ENCODE data around the gene DEK. TPM values are rescaled to one million over a fixed set of nuclear protein-coding genes. Genes with fewer than 3 reads are reported as not detected.
A peak's percentile ranks its signal among the peaks of the same experiment; 100 is the strongest.

DEK gene
- total and polyA plus RNA-seq, 2 of the 13 experiments (the other 11 are each of a cell fraction or from before 2014, with no cell fraction given), result 53.2 to 276 TPM

GRCh38 chr6:18259675-18260447 is 4.5 kb downstream of the DEK start:
- 94% methylated on average over 4 of the region's 4 CpGs for WGBS (ENCODE audit: low lambda C conversion rate)
- no peak for ATAC-seq
- no peak for DNase-seq (ENCODE audit: low spot score)
- H3K36me3 ChIP-seq (replicated peaks in 1 of 2; ENCODE audit: control insufficient read depth in 1 of 2, insufficient read depth in 2 of 2, low read length in 2 of 2), result peaks cover 6 to 32% of the 10 kb centered on the region in 2 experiments
- BruUV-seq (replicated peaks), result no TSS peak
- H3K4me2 ChIP-seq (ENCODE audit: low read depth, low read length), result 0 out of 2 replicates have a peak overlapping the region, but pooled peaks have one; percentile 85
- no peak overlapping the region for H2AFZ ChIP-seq (ENCODE audit: low read length)
- no peak overlapping the region for H3K9ac ChIP-seq (ENCODE audit: insufficient read depth, low read depth, low read length)
- no peak for FAIRE-seq
- intact Hi-C loops (cut with micrococcal nuclease; ENCODE audit: unreplicated experiment) (no loop called here), in situ Hi-C loops (cut with HindIII; ENCODE audit: extremely low pct_ligation_motif_present, low pct_unique_long_range_greater_than_20kb) (loop anchor here (25.0 kb wide), 1 partner anchor 1577 kb away; the partner anchor contains the start of gene ID4)
- no peak for TF ChIP-seq POLR2A (IDR thresholded peaks at IDR 0.05; ENCODE audit: insufficient read depth in 1 of 2, low read depth in 2 of 2, low read length in 2 of 2)
- TF ChIP-seq, protein P1, sequence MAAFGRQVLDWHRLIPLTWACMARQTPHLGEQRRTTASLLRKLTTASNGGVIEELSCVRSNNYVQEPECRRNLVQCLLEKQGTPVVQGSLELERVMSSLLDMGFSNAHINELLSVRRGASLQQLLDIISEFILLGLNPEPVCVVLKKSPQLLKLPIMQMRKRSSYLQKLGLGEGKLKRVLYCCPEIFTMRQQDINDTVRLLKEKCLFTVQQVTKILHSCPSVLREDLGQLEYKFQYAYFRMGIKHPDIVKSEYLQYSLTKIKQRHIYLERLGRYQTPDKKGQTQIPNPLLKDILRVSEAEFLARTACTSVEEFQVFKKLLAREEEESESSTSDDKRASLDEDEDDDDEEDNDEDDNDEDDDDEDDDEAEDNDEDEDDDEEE (CRISPR knock-in tag; IDR thresholded peaks at IDR 0.05), result no peak
- no peak for TF ChIP-seq ZFY (CRISPR knock-in tag; IDR thresholded peaks at IDR 0.05)
- TF ChIP-seq TAF15 (IDR thresholded peaks at IDR 0.05; ENCODE audit: low read depth, low read length, poor library complexity, severe bottlenecking), result no peak
- TF ChIP-seq ZNF792 (CRISPR knock-in tag; IDR thresholded peaks at IDR 0.05), result no peak
- TF ChIP-seq ZNF383 (CRISPR knock-in tag; IDR thresholded peaks at IDR 0.05; ENCODE audit: borderline replicate concordance), result no peak
- TF ChIP-seq NR2F6 (IDR thresholded peaks at IDR 0.05), result no peak
- TF ChIP-seq NR2F6 (CRISPR knock-in tag; IDR thresholded peaks at IDR 0.05), result no peak
- TF ChIP-seq SRY (CRISPR knock-in tag; IDR thresholded peaks at IDR 0.05), result no peak
- no peak for TF ChIP-seq CREB3 (CRISPR knock-in tag; IDR thresholded peaks at IDR 0.05)
- TF ChIP-seq HNRNPLL (IDR thresholded peaks at IDR 0.05; ENCODE audit: low read depth, low read length, poor library complexity, severe bottlenecking), result no peak
- TF ChIP-seq MAF1 (CRISPR knock-in tag; IDR thresholded peaks at IDR 0.05; ENCODE audit: borderline replicate concordance), result no peak
- TF ChIP-seq ZNF382 (CRISPR knock-in tag; IDR thresholded peaks at IDR 0.05; ENCODE audit: borderline replicate concordance), result no peak
- TF ChIP-seq XBP1 (CRISPR knock-in tag; IDR thresholded peaks at IDR 0.05), result no peak
- TF ChIP-seq ZFP41 (CRISPR knock-in tag; IDR thresholded peaks at IDR 0.05; ENCODE audit: borderline replicate concordance), result no peak
- no peak for TF ChIP-seq ZNF775 (CRISPR knock-in tag; IDR thresholded peaks at IDR 0.05; ENCODE audit: borderline replicate concordance)
- TF ChIP-seq CBFB (CRISPR knock-in tag; IDR thresholded peaks at IDR 0.05), result no peak
- no peak for TF ChIP-seq AGO1 (IDR thresholded peaks at IDR 0.05; ENCODE audit: low read depth, low read length, poor library complexity, severe bottlenecking)
- no peak for TF ChIP-seq YEATS4 (CRISPR knock-in tag; IDR thresholded peaks at IDR 0.05; ENCODE audit: borderline replicate concordance)
- no peak for TF ChIP-seq DRAP1 (CRISPR knock-in tag; IDR thresholded peaks at IDR 0.05)
- no peak overlapping the region for H3K27ac ChIP-seq (ENCODE audit: extremely low read length, insufficient read depth, low read length)
- H3K79me2 ChIP-seq (ENCODE audit: insufficient read depth, low read length), result peaks cover 87% of the 10 kb centered on the region
- ChIA-PET CTCF (ENCODE audit: low intra/inter-chr PET ratio, low total read pairs) (no interaction called here), POLR2A (interaction anchor here (0.6 to 1.1 kb wide), 2 partner anchors 10 to 106 kb away, joined by 3 to 5 read pairs; no protein-coding TSS in a partner anchor)
- H3K4me1 ChIP-seq (ENCODE audit: insufficient read depth, low read length), result peaks cover 40% of the 10 kb centered on the region
- H3K27me3 ChIP-seq (ENCODE audit: control insufficient read depth in 1 of 2, insufficient read depth in 2 of 2, low read length in 2 of 2), result no peaks in the 10 kb centered on the region; a peak in 1 of 5 replicates
- no peaks in the 10 kb centered on the region for H3K9me3 ChIP-seq (ENCODE audit: low read length)
- H3K4me3 ChIP-seq (replicated peaks in 1 of 3; ENCODE audit: insufficient read depth in 1 of 3, low read depth in 2 of 3, low read length in 3 of 3), result 0 out of 6 replicates have a peak overlapping the region, but pooled peaks of 1 of the 3 experiments have one; percentile 5
- H4K20me1 ChIP-seq (ENCODE audit: insufficient read depth, low read length), result peaks cover 29% of the 10 kb centered on the region
